CD14-positive monocyte (primary cell): ENCODE data around the gene GABBR2. TPM values are rescaled to one million over a fixed set of nuclear protein-coding genes. Genes with fewer than 3 reads are reported as not detected.

ENCODE experiments used
- DNase-seq, 3 donors: peaks; one replicate each; pipeline ENCODE4 v3.0.0-alpha.2; 2011 to 2022
- H2AFZ ChIP-seq: 2 replicates; pipeline ENCODE4 v1.6.0; 2012; ENCODE audit warnings: mild to moderate bottlenecking, low read depth, low read length, inconsistent platforms; ENCODE audit not compliant: insufficient read depth, poor library complexity, severe bottlenecking
- H3K27ac ChIP-seq, 2 donors: 1 replicate in 1 of 2; 2 replicates in 1 of 2; pipeline ENCODE4 v1.5.1; 2012 to 2013; ENCODE audit warnings: low read length in 2 of 2, control low read depth in 1 of 2, inconsistent platforms in 1 of 2, low read depth in 1 of 2, mild to moderate bottlenecking in 1 of 2
- H3K27me3 ChIP-seq, 2 donors: one replicate each; pipeline versions ENCODE4 v1.6.0 to v1.6.1; 2011 to 2013; ENCODE audit warnings: low read length in 2 of 2; ENCODE audit not compliant: control insufficient read depth in 2 of 2, insufficient read depth in 2 of 2
- H3K36me3 ChIP-seq, 2 donors: replicated peaks in 1 of 2; 1 replicate in 1 of 2; 2 replicates in 1 of 2; pipeline versions ENCODE4 v1.5.1 to v1.6.1; 2012 to 2013; ENCODE audit warnings: low read length in 2 of 2, control low read depth in 1 of 2, inconsistent platforms in 1 of 2, mild to moderate bottlenecking in 1 of 2; ENCODE audit not compliant: insufficient read depth in 2 of 2, control insufficient read depth in 1 of 2
- H3K4me1 ChIP-seq, 2 donors: 1 replicate in 1 of 2; 2 replicates in 1 of 2; pipeline versions ENCODE4 v1.5.1 to v1.6.1; 2012 to 2013; ENCODE audit warnings: low read length in 2 of 2, control low read depth in 1 of 2, inconsistent platforms in 1 of 2, mild to moderate bottlenecking in 1 of 2, moderate library complexity in 1 of 2; ENCODE audit not compliant: insufficient read depth in 2 of 2, control insufficient read depth in 1 of 2
- H3K4me2 ChIP-seq: replicated peaks from 2 replicates; pipeline ENCODE3; 2012; ENCODE audit warnings: low read length, moderate library complexity, mild to moderate bottlenecking; ENCODE audit not compliant: poor library complexity, severe bottlenecking; ENCODE audit errors: extremely low read depth
- H3K4me3 ChIP-seq, 3 experiments: fragments of 200-600 bp in 1 of 3; sonication (generic) in 1 of 3; replicated peaks in 1 of 3; 1 replicate in 2 of 3; 2 replicates in 1 of 3; pipeline ENCODE4 v1.5.1; 2011 to 2013; ENCODE audit warnings: low read length in 3 of 3, mild to moderate bottlenecking in 3 of 3, control low read depth in 2 of 3, low read depth in 2 of 3, inconsistent platforms in 1 of 3, moderate library complexity in 1 of 3
- H3K79me2 ChIP-seq: 2 replicates; pipeline ENCODE4 v1.6.0; 2012; ENCODE audit warnings: mild to moderate bottlenecking, control low read depth, inconsistent platforms, low read length, moderate library complexity; ENCODE audit not compliant: insufficient read depth
- H3K9ac ChIP-seq: 2 replicates; pipeline ENCODE4 v1.6.0; 2017; ENCODE audit warnings: low read length, mild to moderate bottlenecking; ENCODE audit not compliant: insufficient read depth, poor library complexity, severe bottlenecking
- H3K9me3 ChIP-seq, 2 donors: replicated peaks in 1 of 2; 1 replicate in 1 of 2; 2 replicates in 1 of 2; pipeline versions ENCODE4 v1.5.1 to v1.6.1; 2012 to 2013; ENCODE audit warnings: low read length in 2 of 2, control low read depth in 1 of 2; ENCODE audit not compliant: control insufficient read depth in 1 of 2, insufficient read depth in 1 of 2
- H4K20me1 ChIP-seq: 2 replicates; pipeline ENCODE4 v1.6.0; 2012; ENCODE audit warnings: mild to moderate bottlenecking, low read length, control low read depth, moderate library complexity; ENCODE audit not compliant: insufficient read depth
- H3K27ac Mint-ChIP-seq, 7 donors: one replicate each; pipeline ENCODE4 v1.8.0; 2020; ENCODE audit warnings: mild to moderate bottlenecking in 7 of 7, mixed read lengths in 7 of 7, moderate library complexity in 6 of 7, inconsistent platforms in 2 of 7
- H3K27me3 Mint-ChIP-seq, 3 donors: one replicate each; pipeline ENCODE4 v1.8.0; 2021 to 2022; ENCODE audit warnings: low read depth in 3 of 3, mild to moderate bottlenecking in 3 of 3, mixed read lengths in 3 of 3, moderate library complexity in 3 of 3, inconsistent platforms in 1 of 3
- H3K36me3 Mint-ChIP-seq, 2 donors: one replicate each; pipeline ENCODE4 v1.8.0; 2020; ENCODE audit warnings: mixed read lengths in 2 of 2, inconsistent platforms in 1 of 2, mild to moderate bottlenecking in 1 of 2
- H3K4me1 Mint-ChIP-seq: one replicate; pipeline ENCODE4 v1.8.0; 2020; ENCODE audit warnings: mild to moderate bottlenecking, mixed read lengths
- H3K4me3 Mint-ChIP-seq, 2 donors: one replicate each; pipeline ENCODE4 v1.8.0; 2020; ENCODE audit warnings: mild to moderate bottlenecking in 2 of 2, mixed read lengths in 2 of 2, moderate library complexity in 1 of 2
- H3K9me3 Mint-ChIP-seq, 7 donors: one replicate each; pipeline ENCODE4 v1.8.0; 2020 to 2022; ENCODE audit warnings: mixed read lengths in 7 of 7, mild to moderate bottlenecking in 6 of 7, moderate library complexity in 6 of 7, inconsistent platforms in 2 of 7
- CTCF ChIP-seq: fragments of 200-600 bp; IDR thresholded peaks from one replicate; pipeline ENCODE4 v1.8.0; 2022; ENCODE audit warnings: antibody characterized with exemption, mild to moderate bottlenecking
- WGBS: methylation state at CpG from one replicate; pipeline ENCODE4 v1.1.5; 2013; ENCODE audit warnings: missing lambda C conversion rate; ENCODE audit not compliant: insufficient coverage; 5-methylcytosine and 5-hydroxymethylcytosine counted together
- intact Hi-C, 2 donors: fragments of 100-400 bp; cut with micrococcal nuclease; formaldehyde crosslinking; loops; one replicate each; pipeline versions ENCODE4 v1.15.0 to v1.15.1; 2023
- polyA plus RNA-seq, 3 donors: library from polyadenylated mRNA; depleted of rRNA in 1 of 3; unstranded in 2 of 3; stranded (reverse) in 1 of 3; fragments of 300-500 nt in 2 of 3; fragments of >200 nt in 1 of 3; fragmentation: Illumina TruSeq in 2 of 3; gene quantifications; 1 replicate in 2 of 3; 2 replicates in 1 of 3; pipeline ENCODE4 v1.2.3, GENCODE V29; 2012 to 2021

The GABBR2 gene
- polyA plus RNA-seq, 3 donors = not detected

- H3K27ac ChIP-seq = no peak overlapping the region
- H3K36me3 ChIP-seq = no peaks in the 10 kb centered on the region
- peaks cover 13 to 29% (median 15%) of the 10 kb centered on the region in 3 donors for H3K27me3 Mint-ChIP-seq
- no peak overlapping the region for H3K9ac ChIP-seq
- H3K27ac Mint-ChIP-seq = no peak overlapping the region
- no peak for TF ChIP-seq CTCF
- H3K9me3 Mint-ChIP-seq = peaks cover 0 to 4% (median 0%) of the 10 kb centered on the region in 7 donors
- no peak overlapping the region for H3K4me2 ChIP-seq
- H3K4me1 ChIP-seq = no peaks in the 10 kb centered on the region
- H3K36me3 Mint-ChIP-seq = no peaks in the 10 kb centered on the region
- no peaks in the 10 kb centered on the region for H3K9me3 ChIP-seq
- H3K27me3 ChIP-seq = peaks cover 0 to 5% of the 10 kb centered on the region in 2 donors
- H2AFZ ChIP-seq = no peak overlapping the region
- intact Hi-C loops = no loop called here
- WGBS = 82% methylated on average over 5 of the region's 5 CpGs
- H4K20me1 ChIP-seq = no peaks in the 10 kb centered on the region
- no peak for DNase-seq
- H3K79me2 ChIP-seq = no peaks in the 10 kb centered on the region
- H3K4me3 ChIP-seq = no peak overlapping the region
- H3K4me1 Mint-ChIP-seq = no peaks in the 10 kb centered on the region
- no peak overlapping the region for H3K4me3 Mint-ChIP-seq
Measured at GRCh38 chr9:98517761-98518160, 191.0 kb downstream of the GABBR2 start.

- Histone ChIP-seq H2AFZ (no peak overlapping the region), H3K36me3 (no peaks in the 10 kb centered on the region), H4K20me1 (no peaks in the 10 kb centered on the region), H3K27me3 (peaks cover 0 to 5% of the 10 kb centered on the region in 2 donors), H3K9me3 (no peaks in the 10 kb centered on the region), H3K4me3 (no peak overlapping the region), H3K4me2 (no peak overlapping the region), H3K79me2 (no peaks in the 10 kb centered on the region), H3K4me1 (no peaks in the 10 kb centered on the region), H3K27ac (no peak overlapping the region), H3K9ac (no peak overlapping the region)
- DNase-seq = no peak
- no peaks in the 10 kb centered on the region for H3K4me1 Mint-ChIP-seq
- H3K9me3 Mint-ChIP-seq = peaks cover 0 to 4% (median 0%) of the 10 kb centered on the region in 7 donors
- no peak overlapping the region for H3K4me3 Mint-ChIP-seq
- WGBS = 82% methylated on average over 7 of the region's 9 CpGs
- H3K27ac Mint-ChIP-seq = peak overlapping the region in 1 of 7 donors; percentile 5
- intact Hi-C loops = no loop called here
- H3K27me3 Mint-ChIP-seq = peaks cover 8 to 24% (median 12%) of the 10 kb centered on the region in 3 donors
- no peak for TF ChIP-seq CTCF
- no peaks in the 10 kb centered on the region for H3K36me3 Mint-ChIP-seq
Measured at GRCh38 chr9:98516897-98517503, 191.7 kb downstream of the GABBR2 start.
